NCI-H146 (cell line): ENCODE measurements around the gene CTRB2.
"Not testable (repeated sequence)": the region's sequence is repeated elsewhere in the genome, so short reads cannot be mapped to it uniquely, and the experiment has no call there.

Source experiments
- DNase-seq: peaks from one replicate; lab custom pipeline; 2025; lab: John Stamatoyannopoulos, UW

The CTRB2 gene

DNA sequence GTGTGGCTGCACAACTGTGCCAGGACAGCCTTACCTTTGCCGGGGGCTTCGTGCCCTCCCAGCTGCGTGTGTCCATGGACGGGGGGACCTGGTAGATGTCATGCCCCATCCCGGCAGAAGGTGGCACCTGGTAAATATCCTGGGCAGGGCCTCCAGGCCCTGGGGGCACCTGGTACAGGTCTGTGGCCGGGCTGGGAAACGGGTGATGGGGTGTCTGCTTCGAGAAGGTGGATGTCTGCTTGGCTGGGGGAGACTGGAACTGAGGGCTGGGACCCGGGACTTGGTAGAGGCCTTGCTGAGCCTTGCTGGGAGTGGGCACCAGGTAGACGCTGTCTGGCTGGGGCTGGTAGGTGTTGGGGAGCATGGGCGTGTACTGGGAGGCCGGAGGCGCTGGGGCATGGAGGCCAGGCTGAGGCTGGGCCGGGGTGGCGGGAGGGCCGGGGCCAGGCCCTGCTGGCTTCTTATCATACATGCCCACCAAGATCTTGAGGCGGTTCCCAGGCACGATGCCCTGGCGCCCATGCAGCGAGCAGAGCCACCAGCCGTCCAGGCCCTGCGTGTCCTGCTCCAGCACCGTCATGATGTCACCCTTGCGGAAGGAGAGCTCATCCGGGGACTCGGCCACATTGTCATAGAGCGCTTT lies 35.6 kb upstream of the CTRB2 start:
- not testable (repeated sequence) for DNase-seq

- DNase-seq = no peak
Observed at GRCh38 chr16:75241955-75242354, 35.0 kb upstream of the CTRB2 start.

- no peak for DNase-seq
Observed at GRCh38 chr16:75241412-75241811, 34.5 kb upstream of the CTRB2 start.

GRCh38 chr16:75240633-75241032 lies 33.7 kb upstream of the CTRB2 start:
- not testable (repeated sequence) for DNase-seq

DNA sequence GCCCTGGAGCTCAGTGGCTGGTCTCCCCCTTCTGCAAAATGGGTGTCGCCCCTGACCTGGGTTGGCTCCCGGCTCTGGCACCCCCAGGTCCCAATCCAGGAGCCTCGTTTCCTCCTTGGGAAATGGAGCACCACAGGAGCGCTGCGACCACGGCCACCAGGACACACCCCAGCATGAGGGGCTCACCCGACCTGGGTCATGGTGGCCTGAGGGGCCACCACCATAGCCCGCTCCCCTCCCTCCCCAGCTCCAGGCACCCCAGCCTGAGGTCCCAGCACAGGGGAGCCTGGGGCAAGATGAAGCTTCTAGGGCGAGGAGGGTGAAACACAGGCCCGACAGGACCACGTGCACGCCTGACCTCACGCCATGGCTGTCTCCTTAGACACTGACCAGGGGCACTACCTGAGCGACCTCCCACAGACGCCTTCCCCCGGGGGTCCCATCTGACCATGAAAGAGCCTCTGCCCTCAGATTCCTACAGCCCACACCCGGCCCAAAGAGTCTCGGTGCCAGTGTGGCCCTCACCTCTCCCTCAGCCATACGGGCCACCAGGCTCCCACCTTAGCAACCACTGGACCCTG lies 32.7 kb upstream of the CTRB2 start:
- DNase-seq = no peak

GRCh38 chr16:75238853-75239541 lies 32.0 kb upstream of the CTRB2 start:
- no peak for DNase-seq

- DNase-seq = no peak
Observed at GRCh38 chr16:75238132-75238852, 31.3 kb upstream of the CTRB2 start.

DNA sequence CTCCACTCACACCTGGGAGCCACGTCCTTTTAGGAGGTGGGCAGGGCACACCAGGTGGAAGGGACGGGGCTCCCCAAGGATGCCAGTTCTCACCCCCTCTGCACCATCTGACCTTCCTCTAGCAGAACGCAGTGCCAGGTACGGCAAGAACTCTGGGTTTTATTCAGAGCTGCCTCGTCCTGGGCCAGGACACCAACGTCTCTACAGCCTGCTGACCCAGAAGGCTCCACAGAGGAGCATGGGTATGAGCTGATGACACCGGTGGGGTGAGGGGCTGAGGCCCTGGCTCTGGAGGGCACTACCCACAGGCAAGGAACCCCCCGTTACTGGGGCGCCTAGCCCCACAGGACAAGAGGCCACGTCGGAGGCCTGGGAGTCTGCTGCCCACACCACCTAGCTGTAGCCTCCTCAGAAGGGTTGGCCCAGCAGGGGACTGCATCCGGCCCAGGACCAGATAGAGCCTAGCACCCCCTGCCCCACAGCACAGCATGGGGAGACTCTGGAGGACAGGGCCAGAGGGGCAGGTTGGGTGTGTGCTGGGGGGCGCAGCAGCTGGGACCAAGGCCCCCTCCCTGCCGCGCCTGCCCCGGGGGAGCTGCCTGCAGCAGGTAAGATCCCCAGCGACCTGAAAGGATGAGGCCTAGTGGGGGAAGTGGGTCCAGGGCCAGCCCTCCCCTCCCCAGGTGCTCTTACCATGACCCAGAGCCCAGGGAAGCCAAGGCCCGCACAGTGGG lies 30.6 kb upstream of the CTRB2 start:
- DNase-seq = no peak

GRCh38 chr16:75236736-75237397 lies 29.9 kb upstream of the CTRB2 start:
- DNase-seq = no peak

DNA sequence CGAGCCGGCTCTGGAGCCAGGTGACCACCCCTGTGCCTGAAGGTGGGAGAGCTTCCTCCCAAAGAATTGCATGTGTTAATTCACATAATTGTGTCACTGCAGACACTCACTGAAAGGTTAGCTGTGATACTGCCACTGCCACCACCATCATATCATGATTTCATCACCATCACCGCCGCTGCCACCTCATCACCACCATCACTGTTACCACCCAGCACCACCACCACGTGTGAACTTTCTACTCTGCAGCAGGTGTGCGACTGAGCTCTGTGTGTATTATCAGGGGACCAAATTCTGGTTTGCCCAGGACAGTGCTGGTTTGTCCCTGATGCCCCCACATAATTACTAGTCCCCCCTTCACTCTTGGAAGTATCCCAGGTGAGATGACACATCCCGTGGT lies 29.3 kb upstream of the CTRB2 start:
- no peak for DNase-seq

GRCh38 chr16:75235721-75236193 lies 28.8 kb upstream of the CTRB2 start:
- no peak for DNase-seq

DNA sequence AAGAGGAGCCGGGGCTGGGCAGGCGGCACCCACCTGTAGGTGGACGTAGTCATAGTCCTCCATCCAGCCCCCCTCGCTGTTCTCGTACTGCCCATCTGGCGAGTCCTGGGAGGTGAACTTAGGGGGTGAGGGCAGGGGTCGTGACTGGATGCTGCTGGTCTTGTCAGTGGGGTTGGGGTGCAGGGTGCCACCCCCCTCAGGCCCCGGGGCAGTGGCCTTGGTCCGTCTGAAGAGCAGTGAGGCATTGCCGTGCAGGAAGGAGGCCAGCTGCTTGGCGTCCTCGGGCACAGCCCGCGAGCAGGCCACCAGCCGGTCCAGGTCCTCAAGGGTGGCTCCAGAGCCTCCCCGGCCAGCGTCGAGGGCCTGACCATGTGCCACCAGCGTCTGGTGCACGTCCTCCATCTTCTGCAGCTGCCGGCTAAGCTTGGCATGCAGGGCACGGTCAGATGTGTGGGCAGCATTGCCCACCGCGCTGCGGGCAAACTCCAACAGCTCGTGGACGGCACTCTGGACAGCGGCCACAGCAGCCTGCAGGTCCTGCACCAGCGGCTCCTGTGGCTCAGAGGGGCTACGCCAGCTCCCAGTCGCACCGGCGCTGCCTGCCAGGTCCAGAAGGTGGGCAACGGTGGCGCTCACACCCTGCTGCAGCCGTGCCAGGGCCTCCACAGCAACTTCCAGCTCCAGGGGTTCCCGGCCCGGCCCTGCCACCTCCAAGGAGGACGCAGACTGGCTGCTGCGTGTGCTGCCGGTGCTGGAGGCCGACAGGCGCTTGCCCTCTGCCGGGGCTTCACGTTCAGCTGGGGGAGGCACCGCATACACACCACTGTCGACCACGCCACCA lies 28.1 kb upstream of the CTRB2 start:
- no peak for DNase-seq

DNA sequence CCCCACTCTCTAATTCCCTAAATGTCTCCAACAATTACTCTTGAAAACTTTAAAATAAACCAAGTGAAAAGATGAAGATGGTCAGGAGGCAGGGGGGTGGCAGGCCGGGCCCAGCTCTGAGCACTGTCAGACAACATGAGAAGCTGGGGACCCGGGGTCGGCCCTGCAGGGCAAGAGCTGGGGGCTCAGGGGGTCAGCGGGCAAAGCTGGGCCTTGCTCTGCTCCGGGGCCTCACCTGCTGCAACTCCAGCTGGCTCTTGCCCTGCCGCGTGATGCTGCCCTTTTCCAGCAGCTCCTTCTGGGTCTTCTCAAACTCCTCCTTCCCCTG lies 26.6 kb upstream of the CTRB2 start:
- DNase-seq = no peak

GRCh38 chr16:75231570-75231969 lies 24.6 kb upstream of the CTRB2 start:
- DNase-seq = no peak

GRCh38 chr16:75230471-75231110 lies 23.6 kb upstream of the CTRB2 start:
- no peak for DNase-seq

DNA sequence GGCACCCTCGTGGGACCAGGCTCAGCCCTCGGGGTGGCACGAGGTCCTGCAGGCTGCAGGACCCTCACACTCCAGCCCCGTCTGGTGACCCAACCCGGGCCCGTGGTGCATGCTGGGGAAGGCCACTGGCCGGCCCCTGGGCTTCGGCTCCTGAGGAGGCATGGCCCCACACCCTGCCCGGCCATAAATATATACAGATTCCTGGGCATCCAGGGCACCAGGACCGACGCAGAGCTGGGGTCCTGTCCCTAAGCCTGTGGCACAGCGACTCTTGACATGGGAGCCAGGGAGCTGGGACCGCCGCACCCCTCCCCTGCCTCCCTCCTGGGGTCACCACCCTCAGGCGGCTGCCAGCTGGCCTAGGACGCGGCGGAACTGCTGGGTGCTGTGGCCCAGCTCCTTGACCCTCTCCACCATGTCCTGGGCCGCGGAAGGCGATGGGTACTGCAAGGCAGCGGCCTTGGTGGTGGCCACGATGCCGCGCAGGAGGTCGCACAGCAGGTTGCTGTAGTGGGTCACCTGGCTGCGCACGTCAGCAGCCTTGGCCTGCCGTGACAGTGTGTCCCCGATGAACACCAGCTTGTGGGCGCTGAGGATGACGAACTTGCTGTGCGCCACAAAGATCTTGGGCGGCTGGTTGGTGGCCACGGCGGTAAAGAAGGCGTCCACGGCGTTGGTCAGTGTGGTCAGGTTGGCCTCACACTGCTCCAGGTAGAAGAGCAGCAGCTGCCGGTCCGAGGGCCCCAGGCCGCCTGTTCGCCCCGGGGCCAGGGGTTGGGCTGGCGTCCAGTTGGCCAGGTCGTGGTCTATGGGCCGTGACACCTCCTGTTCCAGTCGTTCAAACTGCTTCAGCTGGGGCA lies 22.4 kb upstream of the CTRB2 start:
- no peak for DNase-seq

GRCh38 chr16:75228143-75228976 lies 21.4 kb upstream of the CTRB2 start:
- DNase-seq = no peak
